ENCODE data around the gene PDZK1.
"Not testable (repeated sequence)": the region's sequence is repeated elsewhere in the genome, so short reads cannot be mapped to it uniquely, and the experiment has no call there.

Gene PDZK1

GRCh38 chr1:145707183-145707867, at the start of gene PDZK1:
PDZK1 (minus strand) TSS chr1:145707368; CDS start chr1:145688021, 19,347 bp downstream.
- no peak for DNase-seq (ENCODE audit: low read depth in 4 of 4, low spot score in 1 of 4)

DNA sequence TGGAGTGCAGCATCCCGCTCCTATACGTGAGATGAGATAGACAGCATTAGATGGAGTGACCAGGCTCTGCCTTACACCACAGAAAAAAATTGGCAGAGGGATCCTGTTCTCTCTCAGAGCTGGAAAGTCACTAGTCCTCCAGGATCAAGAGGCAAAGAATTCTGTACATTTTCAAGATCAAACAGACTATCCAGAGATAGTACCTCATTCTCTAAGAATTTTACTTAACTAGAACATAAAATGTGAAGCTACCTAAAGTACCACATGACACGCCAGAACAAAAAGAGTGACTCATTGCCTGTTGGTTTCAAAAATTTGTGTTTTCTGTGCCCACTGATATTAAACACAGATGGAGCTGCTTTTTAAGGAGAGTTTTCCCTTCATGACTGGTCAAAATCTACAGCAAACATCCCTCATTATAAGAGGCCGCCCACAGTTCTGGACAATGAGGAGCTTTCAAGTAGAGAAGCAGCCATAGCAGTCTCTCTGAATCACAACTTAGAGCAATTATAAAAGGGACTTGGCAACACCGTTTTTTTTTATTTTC, 44.4 kb upstream of the PDZK1 start:
- no peak for DNase-seq (ENCODE audit: low read depth in 4 of 4, low spot score in 1 of 4)

- no peak for DNase-seq (ENCODE audit: low read depth in 4 of 4, low spot score in 1 of 4)
Observed at GRCh38 chr1:145750426-145750825, 43.3 kb upstream of the PDZK1 start.

- DNase-seq (ENCODE audit: low read depth in 4 of 4, low spot score in 1 of 4): no peak
Observed at GRCh38 chr1:145747398-145748247, 40.5 kb upstream of the PDZK1 start.

DNA sequence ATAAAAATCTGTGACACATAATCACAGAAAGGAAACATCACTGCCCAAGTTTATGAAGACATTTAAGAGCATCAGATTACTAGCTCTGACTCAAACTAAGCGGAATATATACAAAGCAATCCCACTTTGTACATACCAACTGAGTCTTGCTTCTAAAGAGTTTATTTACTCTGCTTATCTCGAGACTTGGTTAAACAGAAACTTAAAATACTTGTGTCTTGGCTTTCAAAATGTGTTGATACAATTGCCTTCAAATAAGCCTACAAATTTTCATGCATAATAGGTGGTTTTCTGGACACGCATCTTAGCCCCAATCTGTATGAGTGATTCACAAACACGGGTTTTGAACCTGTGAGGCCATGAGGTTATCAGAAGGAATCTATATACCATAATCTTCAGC, 33.1 kb upstream of the PDZK1 start:
- DNase-seq (ENCODE audit: low read depth in 4 of 4, low spot score in 1 of 4): no peak

GRCh38 chr1:145736191-145736590, 29.0 kb upstream of the PDZK1 start:
- no peak for DNase-seq (ENCODE audit: low read depth in 4 of 4, low spot score in 1 of 4)

- DNase-seq (ENCODE audit: low read depth in 4 of 4, low spot score in 1 of 4): no peak
Observed at GRCh38 chr1:145730900-145731299, 23.7 kb upstream of the PDZK1 start.

DNA sequence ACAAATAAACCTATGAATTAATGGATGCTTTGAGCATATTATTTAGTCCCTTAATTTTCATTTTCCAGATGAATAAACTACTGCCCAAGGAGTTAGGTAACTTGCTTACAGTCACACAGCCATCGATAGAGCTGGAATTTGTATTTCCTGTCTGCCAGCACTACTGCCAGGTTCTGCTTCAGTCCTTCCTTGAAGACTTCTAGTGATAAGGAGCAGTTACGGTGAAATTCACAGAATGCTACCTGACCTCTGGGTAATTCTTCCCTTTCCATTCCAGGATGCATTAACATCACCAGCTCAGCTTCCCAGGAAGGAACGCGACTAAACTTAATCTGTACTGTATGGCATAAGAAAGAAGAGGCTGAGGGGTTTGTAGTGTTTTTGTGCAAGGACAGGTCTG, 23.3 kb upstream of the PDZK1 start:
- no peak for DNase-seq (ENCODE audit: low read depth in 4 of 4, low spot score in 1 of 4)

- DNase-seq (ENCODE audit: low read depth in 4 of 4, low spot score in 1 of 4): no peak
Observed at GRCh38 chr1:145729666-145730436, 22.7 kb upstream of the PDZK1 start.

GRCh38 chr1:145729196-145729595, 22.0 kb upstream of the PDZK1 start:
- no peak for DNase-seq (ENCODE audit: low read depth in 4 of 4, low spot score in 1 of 4)

GRCh38 chr1:145726193-145726592, 19.0 kb upstream of the PDZK1 start:
- DNase-seq (ENCODE audit: low read depth in 4 of 4, low spot score in 1 of 4): not testable (repeated sequence)

GRCh38 chr1:145720878-145721671, 13.9 kb upstream of the PDZK1 start:
- DNase-seq (ENCODE audit: low read depth in 4 of 4, low spot score in 1 of 4): peak; percentile 55 to 63 (median 58)

DNA sequence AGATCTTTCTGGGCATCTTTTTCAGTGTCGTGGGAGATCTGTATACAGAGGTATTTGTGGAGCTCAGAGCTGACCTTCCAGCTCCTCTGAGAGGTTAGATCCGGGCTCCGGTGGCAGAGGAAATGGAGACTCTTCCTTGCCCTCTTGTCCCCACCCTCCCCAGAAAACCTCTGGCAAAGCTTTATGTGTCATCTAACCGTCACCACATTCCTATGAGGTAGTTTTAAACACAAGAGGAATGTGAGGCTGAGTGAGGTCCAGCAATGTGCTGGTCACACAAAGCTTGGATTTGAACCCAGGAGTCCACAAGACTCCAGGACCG, 13.3 kb upstream of the PDZK1 start:
- DNase-seq (ENCODE audit: low read depth in 4 of 4, low spot score in 1 of 4): no peak

GRCh38 chr1:145719230-145720079, 12.3 kb upstream of the PDZK1 start, which contains the start of gene CD160:
CD160 (plus strand) TSS chr1:145719499; CDS start chr1:145728328, 8,829 bp downstream.
- DNase-seq (ENCODE audit: low read depth in 4 of 4, low spot score in 1 of 4): no peak

DNA sequence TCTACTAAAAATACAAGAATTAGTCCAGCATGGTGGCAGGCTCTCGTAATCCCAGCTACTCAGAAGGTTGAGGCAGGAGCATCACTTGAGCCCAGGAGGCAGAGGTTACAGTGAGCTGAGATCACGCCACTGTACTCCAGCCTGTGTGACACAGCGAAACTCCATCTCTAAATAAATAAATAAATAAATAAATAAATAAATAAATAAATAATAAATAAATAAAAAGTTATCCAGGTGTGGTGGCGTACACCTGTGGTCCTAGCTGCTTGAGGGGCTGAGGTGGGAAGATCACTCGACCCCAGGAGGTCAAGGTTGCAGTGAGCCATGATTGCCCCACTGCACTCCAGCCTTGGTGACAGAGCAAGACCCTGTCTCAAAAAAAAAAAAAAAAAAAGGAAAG, 11.3 kb upstream of the PDZK1 start:
- DNase-seq (ENCODE audit: low read depth in 4 of 4, low spot score in 1 of 4): not testable (repeated sequence)

GRCh38 chr1:145717833-145718232, 10.7 kb upstream of the PDZK1 start:
- no peak for DNase-seq (ENCODE audit: low read depth in 4 of 4, low spot score in 1 of 4)

DNA sequence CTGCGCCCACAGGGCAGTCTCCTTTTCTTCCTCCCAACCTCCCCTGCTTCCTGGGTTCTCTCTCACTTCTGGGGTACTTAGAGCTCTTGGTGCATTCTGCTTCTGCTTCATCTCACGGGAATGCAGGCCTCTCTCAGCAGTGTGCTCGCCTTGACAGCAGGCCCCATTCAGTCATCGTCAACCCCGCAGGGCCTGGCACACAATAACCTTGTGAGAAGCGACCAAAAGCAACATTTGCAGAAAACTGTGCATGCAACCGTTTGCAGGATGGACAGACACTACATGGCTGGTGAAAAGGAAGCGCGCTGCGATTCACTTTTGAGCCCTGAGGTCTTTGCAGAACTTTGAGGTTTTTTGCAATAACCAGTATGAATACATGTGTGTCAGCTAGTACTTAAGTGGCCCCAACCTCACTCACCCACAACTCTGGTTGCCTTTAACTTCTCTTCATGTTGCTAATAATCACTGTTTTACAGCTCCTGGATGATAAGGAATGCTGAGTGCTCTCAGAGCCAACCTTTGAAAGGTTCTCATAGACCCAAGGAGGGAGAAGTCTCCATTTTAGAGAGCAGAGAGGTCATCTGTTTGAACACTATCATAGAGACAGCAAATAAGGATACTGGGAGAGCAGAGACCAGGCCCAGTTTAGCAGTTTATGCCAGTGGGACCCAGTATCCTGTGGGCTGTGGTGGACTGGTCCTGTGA, 9.6 kb upstream of the PDZK1 start:
- DNase-seq (ENCODE audit: low read depth in 4 of 4, low spot score in 1 of 4): no peak

DNA sequence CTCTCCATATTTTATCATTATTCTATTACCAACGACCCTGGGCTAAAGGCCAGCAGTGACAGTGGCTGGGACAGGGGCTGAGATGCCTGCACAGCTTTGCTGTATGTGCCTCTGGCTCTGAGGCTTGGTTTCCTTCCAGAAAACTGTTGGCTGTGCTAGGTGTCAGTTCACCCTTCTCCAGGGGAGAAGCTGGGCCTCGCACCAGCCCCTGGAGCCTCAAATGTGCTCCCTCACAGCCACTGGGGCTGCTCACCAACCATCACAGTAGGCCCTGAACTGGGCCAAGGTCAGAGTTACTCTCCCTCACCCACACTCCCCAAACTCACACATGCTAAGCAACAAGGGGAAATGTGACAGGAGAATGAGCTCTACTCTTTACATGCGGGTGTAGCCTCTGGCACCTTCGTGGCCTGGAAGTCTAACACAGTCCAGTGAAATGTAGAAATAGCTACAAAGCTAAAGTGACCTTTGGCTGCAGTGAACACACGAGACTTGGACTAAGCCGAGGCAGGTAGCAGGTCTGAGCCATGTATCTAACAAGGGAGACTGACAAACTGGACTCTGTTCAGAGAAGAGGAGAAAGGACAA, 7.5 kb upstream of the PDZK1 start:
- no peak for DNase-seq (ENCODE audit: low read depth in 4 of 4, low spot score in 1 of 4)

GRCh38 chr1:145711213-145711651, 4.1 kb upstream of the PDZK1 start:
- no peak for DNase-seq (ENCODE audit: low read depth in 4 of 4, low spot score in 1 of 4)
